H1 (cell line): ENCODE measurements around the gene DYRK1A. TPM values are rescaled to one million over a fixed set of nuclear protein-coding genes. Genes with fewer than 3 reads are reported as not detected.

Experiments
- CTCF ChIA-PET: fragments of 300-600 bp; sonication (Branson Sonifier 250); formaldehyde crosslinking; loops from one replicate; lab custom pipeline; 2021; ENCODE audit not compliant: partially characterized antibody; lab: Charles Lee
- POLR2A ChIA-PET: fragments of 300-600 bp; sonication (Branson Sonifier 250); formaldehyde crosslinking; loops from one replicate; lab custom pipeline; 2021; ENCODE audit warnings: inconsistent platforms; ENCODE audit not compliant: partially characterized antibody; lab: Charles Lee
- DNase-seq, 2 experiments: peaks; one replicate each; pipeline versions ENCODE4 v3.0.0 to v3.0.0-alpha.2; 2010 to 2022; ENCODE audit warnings: low spot score in 2 of 2, low read depth in 1 of 2, mixed read lengths in 1 of 2
- FAIRE-seq: peaks from 2 replicates; lab custom pipeline; 2011; peaks lifted over from hg19 to GRCh38; lab: Jason Lieb, UNC
- H2AFZ ChIP-seq: 2 replicates; pipeline ENCODE4 v1.8.1; 2012; ENCODE audit warnings: low read length, inconsistent platforms
- H2AK5ac ChIP-seq: 2 replicates; pipeline ENCODE4 v1.6.1; 2013; ENCODE audit warnings: low read depth, low read length
- H2BK120ac ChIP-seq: replicated peaks from 2 replicates; pipeline ENCODE3; 2013; ENCODE audit warnings: low read depth, low read length, inconsistent platforms
- H2BK12ac ChIP-seq: 2 replicates; pipeline ENCODE4 v1.6.1; 2013; ENCODE audit warnings: low read depth, low read length
- H2BK15ac ChIP-seq: 2 replicates; pipeline ENCODE4 v1.6.1; 2013; ENCODE audit warnings: low read length
- H2BK20ac ChIP-seq: 2 replicates; pipeline ENCODE4 v1.6.1; 2013; ENCODE audit warnings: low read length
- H2BK5ac ChIP-seq: 2 replicates; pipeline ENCODE4 v1.6.1; 2013; ENCODE audit warnings: low read depth, low read length
- H3K14ac ChIP-seq: 2 replicates; pipeline ENCODE4 v1.6.1; 2013; ENCODE audit warnings: inconsistent platforms; ENCODE audit not compliant: insufficient read length
- H3K18ac ChIP-seq: 2 replicates; pipeline ENCODE4 v1.6.1; 2013; ENCODE audit warnings: low read length; ENCODE audit errors: extremely low read depth
- H3K23ac ChIP-seq: 2 replicates; pipeline ENCODE4 v1.6.1; 2013; ENCODE audit warnings: inconsistent platforms; ENCODE audit not compliant: insufficient read length
- H3K23me2 ChIP-seq: 2 replicates; pipeline ENCODE4 v1.6.1; 2013; ENCODE audit warnings: low read depth, low read length
- H3K27ac ChIP-seq: 2 replicates; pipeline ENCODE4 v1.6.1; 2011; ENCODE audit warnings: low read depth, low read length, inconsistent platforms
- H3K27me3 ChIP-seq, 4 experiments: replicated peaks in 1 of 4; 1 replicate in 1 of 4; 2 replicates in 3 of 4; pipeline versions ENCODE4 v1.6.1 to v1.8.1; 2011 to 2013; ENCODE audit warnings: low read length in 3 of 4, mild to moderate bottlenecking in 3 of 4, inconsistent platforms in 2 of 4, mixed read lengths in 2 of 4, moderate library complexity in 1 of 4; ENCODE audit not compliant: control insufficient read depth in 3 of 4, insufficient read depth in 3 of 4; ENCODE audit errors: extremely low read depth in 1 of 4
- H3K36me3 ChIP-seq, 4 experiments: 2 replicates each; pipeline versions ENCODE4 v1.6.1 to v1.8.1; 2011 to 2013; ENCODE audit warnings: mild to moderate bottlenecking in 4 of 4, low read length in 3 of 4, moderate library complexity in 2 of 4, control low read depth in 1 of 4, inconsistent platforms in 1 of 4; ENCODE audit not compliant: insufficient read depth in 4 of 4, control insufficient read depth in 2 of 4
- H3K4ac ChIP-seq: replicated peaks from 2 replicates; pipeline ENCODE3; 2013; ENCODE audit warnings: low read length, low read depth, mixed read lengths, inconsistent platforms; ENCODE audit not compliant: insufficient read length
- H3K4me1 ChIP-seq, 4 experiments: replicated peaks in 1 of 4; 1 replicate in 1 of 4; 2 replicates in 3 of 4; pipeline versions ENCODE4 v1.6.1 to v1.8.1; 2011 to 2013; ENCODE audit warnings: low read length in 3 of 4, inconsistent platforms in 2 of 4, mixed read lengths in 1 of 4; ENCODE audit not compliant: insufficient read depth in 4 of 4, control insufficient read depth in 3 of 4
- H3K4me2 ChIP-seq, 2 experiments: 2 replicates each; pipeline versions ENCODE4 v1.6.1 to v1.8.1; 2011 to 2013; ENCODE audit warnings: low read depth in 2 of 2, low read length in 2 of 2, control low read depth in 1 of 2, inconsistent platforms in 1 of 2, mild to moderate bottlenecking in 1 of 2; ENCODE audit not compliant: insufficient read depth in 1 of 2
- H3K4me3 ChIP-seq, 4 experiments: fragments of 200-600, 300-600 bp in 1 of 4; sonication (generic), shearing (Covaris generic), sonication (Bioruptor Twin) in 1 of 4; 2 replicates each; pipeline versions ENCODE4 v1.5.1 to v1.8.1; 2011 to 2016; ENCODE audit warnings: low read length in 4 of 4, low read depth in 3 of 4, control low read depth in 2 of 4, inconsistent platforms in 2 of 4, mild to moderate bottlenecking in 2 of 4, mixed read lengths in 1 of 4, moderate library complexity in 1 of 4; ENCODE audit not compliant: insufficient read depth in 2 of 4; ENCODE audit errors: extremely low read depth in 1 of 4
- H3K56ac ChIP-seq: replicated peaks from 2 replicates; pipeline ENCODE3; 2013; ENCODE audit warnings: low read depth, mild to moderate bottlenecking, mixed read lengths, low read length, inconsistent platforms; ENCODE audit not compliant: insufficient read length
- H3K79me1 ChIP-seq: 2 replicates; pipeline ENCODE4 v1.6.1; 2013; ENCODE audit warnings: low read depth, low read length, control low read depth
- H3K79me2 ChIP-seq, 2 experiments: 2 replicates each; pipeline versions ENCODE4 v1.6.1 to v1.8.1; 2012 to 2013; ENCODE audit warnings: low read length in 2 of 2, mild to moderate bottlenecking in 2 of 2, inconsistent platforms in 1 of 2; ENCODE audit not compliant: insufficient read depth in 2 of 2, control insufficient read depth in 1 of 2
- H3K9ac ChIP-seq, 4 experiments: replicated peaks in 1 of 4; 1 replicate in 1 of 4; 2 replicates in 3 of 4; pipeline versions ENCODE4 v1.6.1 to v1.8.1; 2011 to 2013; ENCODE audit warnings: low read depth in 3 of 4, low read length in 3 of 4, control low read depth in 2 of 4, mild to moderate bottlenecking in 2 of 4, moderate library complexity in 2 of 4, inconsistent platforms in 1 of 4; ENCODE audit errors: extremely low read depth in 1 of 4
- H3K9me3 ChIP-seq, 2 experiments: 2 replicates each; pipeline versions ENCODE4 v1.6.1 to v1.8.1; 2012 to 2013; ENCODE audit warnings: mild to moderate bottlenecking in 2 of 2, moderate library complexity in 2 of 2, control low read depth in 1 of 2, inconsistent platforms in 1 of 2, low read depth in 1 of 2, low read length in 1 of 2, mixed read lengths in 1 of 2; ENCODE audit not compliant: insufficient read depth in 2 of 2
- H4K20me1 ChIP-seq, 2 experiments: replicated peaks in 1 of 2; 2 replicates each; pipeline versions ENCODE3 to v1.8.1; 2011 to 2013; ENCODE audit warnings: inconsistent platforms in 2 of 2, low read length in 2 of 2, mild to moderate bottlenecking in 1 of 2; ENCODE audit not compliant: insufficient read depth in 2 of 2, control insufficient read depth in 1 of 2
- H4K5ac ChIP-seq: 2 replicates; pipeline ENCODE4 v1.6.1; 2013; ENCODE audit warnings: low read length, low read depth, mixed read lengths, inconsistent platforms; ENCODE audit not compliant: insufficient read length
- H4K8ac ChIP-seq: 2 replicates; pipeline ENCODE4 v1.8.0; 2013; ENCODE audit warnings: mild to moderate bottlenecking, moderate library complexity, low read length, inconsistent platforms; ENCODE audit not compliant: insufficient read depth; ENCODE audit errors: extremely low read depth
- H4K91ac ChIP-seq: replicated peaks from 2 replicates; pipeline ENCODE3; 2013; ENCODE audit warnings: low read length, mixed read lengths, inconsistent platforms; ENCODE audit not compliant: insufficient read length
- RAD21 ChIP-seq, 2 experiments: IDR thresholded peaks in 1 of 2; conservative IDR thresholded peaks in 1 of 2; 2 replicates each; pipeline ENCODE4 v1.6.1; 2011; ENCODE audit warnings: low read depth in 2 of 2, low read length in 2 of 2, improper control_type of control experiment in 1 of 2, inconsistent platforms in 1 of 2, mild to moderate bottlenecking in 1 of 2, moderate library complexity in 1 of 2
- SIN3A ChIP-seq, 2 experiments: IDR thresholded peaks in 1 of 2; conservative IDR thresholded peaks in 1 of 2; 2 replicates each; pipeline ENCODE4 v1.6.1; 2011 to 2012; ENCODE audit warnings: low read length in 2 of 2, improper control_type of control experiment in 1 of 2, low read depth in 1 of 2, mild to moderate bottlenecking in 1 of 2
- WGBS, 2 experiments: shearing (Covaris generic) in 1 of 2; methylation state at CpG; one replicate each; pipeline versions ENCODE4 v1.1.6 to v1.1.7; 2013 to 2015; ENCODE audit warnings: low lambda C conversion rate in 2 of 2, mixed read lengths in 2 of 2, inconsistent platforms in 1 of 2, low coverage in 1 of 2, missing lambda C conversion rate in 1 of 2; ENCODE audit not compliant: insufficient replicate concordance in 2 of 2, insufficient coverage in 1 of 2, insufficient read length in 1 of 2; ENCODE audit errors: extremely low coverage in 1 of 2, missing lambda C conversion rate in 1 of 2; 5-methylcytosine and 5-hydroxymethylcytosine counted together
- polyA plus RNA-seq, 7 experiments: library from polyadenylated mRNA; depleted of rRNA in 3 of 7; stranded (reverse) in 5 of 7; unstranded in 2 of 7; fragments of >200 nt in 5 of 7; fragments of 200-250 nt in 2 of 7; gene quantifications; 1 replicate in 5 of 7; 2 replicates in 1 of 7; 4 replicates in 1 of 7; pipeline versions ENCODE4 v1.2.1 to v1.2.3, GENCODE V29; 2011 to 2013; ENCODE audit warnings: missing spikeins in 2 of 7, mixed read lengths in 2 of 7
- total RNA-seq: library from RNA; stranded (reverse); fragmentation: NEBNext Ultra II Directional; extraction: Animal tissue kit (Norgen Biotek cat#: 25700); gene quantifications from 2 replicates; pipeline ENCODE4 v1.2.1, GENCODE V29; 2021
- TF ChIP-seq, protein P1 (sequence below), 3 experiments: IDR thresholded peaks; 1 replicate in 2 of 3; 2 replicates in 1 of 3; pipeline versions ENCODE4 v1.5.1 to v1.6.1; 2011; ENCODE audit warnings: low read length in 3 of 3, mild to moderate bottlenecking in 3 of 3, inconsistent platforms in 2 of 3, low read depth in 1 of 3, moderate library complexity in 1 of 3; ENCODE audit not compliant: insufficient read depth in 1 of 3; ENCODE audit errors: control extremely low read depth in 1 of 3

Gene DYRK1A
- total and polyA plus RNA-seq, 2 of the 8 experiments (the other 6 are each of a cell fraction or from before 2014, with no cell fraction given), result 61.1 to 62.2 TPM

GRCh38 chr21:37496972-37497371 lies 130.4 kb downstream of the DYRK1A start:
- Histone ChIP-seq H3K27me3 (no peaks in the 10 kb centered on the region), H3K36me3 (peaks cover 0 to 33% (median 1%) of the 10 kb centered on the region in 4 experiments; a peak in 4 of 8 replicates), H2AK5ac (no peak overlapping the region), H3K79me1 (no peaks in the 10 kb centered on the region), H3K9ac (no peak overlapping the region), H3K4ac (no peak overlapping the region), H3K4me3 (no peak overlapping the region), H4K5ac (no peak overlapping the region), H4K91ac (no peak overlapping the region), H2AFZ (no peak overlapping the region), H3K79me2 (peaks cover 0 to 38% of the 10 kb centered on the region in 2 experiments; a peak in 2 of 4 replicates), H2BK12ac (no peak overlapping the region), H3K27ac (no peak overlapping the region)
- no peak for DNase-seq
- POLR2A ChIA-PET, result interaction anchor here (0.6 kb wide), 1 partner anchor 32 kb away, joined by 3 read pairs; no protein-coding TSS in a partner anchor
- TF ChIP-seq RAD21 (IDR thresholded peaks at IDR 0.05 in 1 of 2, conservative IDR thresholded peaks at IDR 0.05 in 1 of 2; ENCODE audit: low read depth in 2 of 2, low read length in 2 of 2) (peak in 1 of 2 experiments; percentile 23; a peak in 1 of 4 replicates), SIN3A (conservative IDR thresholded peaks at IDR 0.05 in 1 of 2, IDR thresholded peaks at IDR 0.05 in 1 of 2; ENCODE audit: low read depth in 1 of 2, low read length in 2 of 2) (no peak)
- TF ChIP-seq, protein P1, sequence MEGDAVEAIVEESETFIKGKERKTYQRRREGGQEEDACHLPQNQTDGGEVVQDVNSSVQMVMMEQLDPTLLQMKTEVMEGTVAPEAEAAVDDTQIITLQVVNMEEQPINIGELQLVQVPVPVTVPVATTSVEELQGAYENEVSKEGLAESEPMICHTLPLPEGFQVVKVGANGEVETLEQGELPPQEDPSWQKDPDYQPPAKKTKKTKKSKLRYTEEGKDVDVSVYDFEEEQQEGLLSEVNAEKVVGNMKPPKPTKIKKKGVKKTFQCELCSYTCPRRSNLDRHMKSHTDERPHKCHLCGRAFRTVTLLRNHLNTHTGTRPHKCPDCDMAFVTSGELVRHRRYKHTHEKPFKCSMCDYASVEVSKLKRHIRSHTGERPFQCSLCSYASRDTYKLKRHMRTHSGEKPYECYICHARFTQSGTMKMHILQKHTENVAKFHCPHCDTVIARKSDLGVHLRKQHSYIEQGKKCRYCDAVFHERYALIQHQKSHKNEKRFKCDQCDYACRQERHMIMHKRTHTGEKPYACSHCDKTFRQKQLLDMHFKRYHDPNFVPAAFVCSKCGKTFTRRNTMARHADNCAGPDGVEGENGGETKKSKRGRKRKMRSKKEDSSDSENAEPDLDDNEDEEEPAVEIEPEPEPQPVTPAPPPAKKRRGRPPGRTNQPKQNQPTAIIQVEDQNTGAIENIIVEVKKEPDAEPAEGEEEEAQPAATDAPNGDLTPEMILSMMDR (IDR thresholded peaks at IDR 0.05; ENCODE audit: control extremely low read depth in 1 of 3, insufficient read depth in 1 of 3, low read depth in 1 of 3, low read length in 3 of 3), result peak in 1 of 3 experiments; percentile 30; a peak in 1 of 4 replicates
- TF ChIP-seq, all 59 proteins: peak for 2
- Histone ChIP-seq H3K4me1 (peaks cover 0 to 14% (median 4%) of the 10 kb centered on the region in 4 experiments; a peak in 3 of 7 replicates), H3K9me3 (no peaks in the 10 kb centered on the region; a peak in 1 of 4 replicates), H3K14ac (no peak overlapping the region), H2BK20ac (no peak overlapping the region), H2BK15ac (no peak overlapping the region), H2BK5ac (no peak overlapping the region), H3K18ac (no peak overlapping the region), H4K8ac (no peak overlapping the region), H3K23ac (no peak overlapping the region), H4K20me1 (no peaks in the 10 kb centered on the region), H3K23me2 (no peaks in the 10 kb centered on the region; the same call in 1 of the 2 replicates), H2BK120ac (no peak overlapping the region), H3K4me2 (no peak overlapping the region), H3K56ac (no peak overlapping the region)
- CTCF ChIA-PET, result interaction anchor here (0.7 to 2.3 kb wide), 17 partner anchors 8 to 625 kb away, joined by 3 to 9 read pairs (median 4); no protein-coding TSS in a partner anchor
- FAIRE-seq, result peak; percentile 19
- WGBS, 2 experiments, result 89% methylated on average over 4 of the region's 4 CpGs; no CpG with 5 or more reads in 1 of the 2 experiments
